ENCODE results near the gene BLM. TPM values are rescaled to one million over a fixed set of nuclear protein-coding genes. Genes with fewer than 3 reads are reported as not detected.

BLM gene
- total and polyA plus RNA-seq, 10 of the 15 experiments (the other 5 are each of a cell fraction or from before 2014, with no cell fraction given) = 23.0 to 68.4 (median 43.9) TPM

GRCh38 chr15:90818251-90819210 is 101.4 kb downstream of the BLM start (continued):
- TF ChIP-seq, protein P1, sequence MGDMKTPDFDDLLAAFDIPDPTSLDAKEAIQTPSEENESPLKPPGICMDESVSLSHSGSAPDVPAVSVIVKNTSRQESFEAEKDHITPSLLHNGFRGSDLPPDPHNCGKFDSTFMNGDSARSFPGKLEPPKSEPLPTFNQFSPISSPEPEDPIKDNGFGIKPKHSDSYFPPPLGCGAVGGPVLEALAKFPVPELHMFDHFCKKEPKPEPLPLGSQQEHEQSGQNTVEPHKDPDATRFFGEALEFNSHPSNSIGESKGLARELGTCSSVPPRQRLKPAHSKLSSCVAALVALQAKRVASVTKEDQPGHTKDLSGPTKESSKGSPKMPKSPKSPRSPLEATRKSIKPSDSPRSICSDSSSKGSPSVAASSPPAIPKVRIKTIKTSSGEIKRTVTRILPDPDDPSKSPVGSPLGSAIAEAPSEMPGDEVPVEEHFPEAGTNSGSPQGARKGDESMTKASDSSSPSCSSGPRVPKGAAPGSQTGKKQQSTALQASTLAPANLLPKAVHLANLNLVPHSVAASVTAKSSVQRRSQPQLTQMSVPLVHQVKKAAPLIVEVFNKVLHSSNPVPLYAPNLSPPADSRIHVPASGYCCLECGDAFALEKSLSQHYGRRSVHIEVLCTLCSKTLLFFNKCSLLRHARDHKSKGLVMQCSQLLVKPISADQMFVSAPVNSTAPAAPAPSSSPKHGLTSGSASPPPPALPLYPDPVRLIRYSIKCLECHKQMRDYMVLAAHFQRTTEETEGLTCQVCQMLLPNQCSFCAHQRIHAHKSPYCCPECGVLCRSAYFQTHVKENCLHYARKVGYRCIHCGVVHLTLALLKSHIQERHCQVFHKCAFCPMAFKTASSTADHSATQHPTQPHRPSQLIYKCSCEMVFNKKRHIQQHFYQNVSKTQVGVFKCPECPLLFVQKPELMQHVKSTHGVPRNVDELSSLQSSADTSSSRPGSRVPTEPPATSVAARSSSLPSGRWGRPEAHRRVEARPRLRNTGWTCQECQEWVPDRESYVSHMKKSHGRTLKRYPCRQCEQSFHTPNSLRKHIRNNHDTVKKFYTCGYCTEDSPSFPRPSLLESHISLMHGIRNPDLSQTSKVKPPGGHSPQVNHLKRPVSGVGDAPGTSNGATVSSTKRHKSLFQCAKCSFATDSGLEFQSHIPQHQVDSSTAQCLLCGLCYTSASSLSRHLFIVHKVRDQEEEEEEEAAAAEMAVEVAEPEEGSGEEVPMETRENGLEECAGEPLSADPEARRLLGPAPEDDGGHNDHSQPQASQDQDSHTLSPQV (IDR thresholded peaks at IDR 0.05) = no peak
- 0 out of 2 replicates have a peak, but pooled peaks have one; percentile 29 for TF ChIP-seq DPF2 (IDR thresholded peaks at IDR 0.05)
- TF ChIP-seq, protein P2, sequence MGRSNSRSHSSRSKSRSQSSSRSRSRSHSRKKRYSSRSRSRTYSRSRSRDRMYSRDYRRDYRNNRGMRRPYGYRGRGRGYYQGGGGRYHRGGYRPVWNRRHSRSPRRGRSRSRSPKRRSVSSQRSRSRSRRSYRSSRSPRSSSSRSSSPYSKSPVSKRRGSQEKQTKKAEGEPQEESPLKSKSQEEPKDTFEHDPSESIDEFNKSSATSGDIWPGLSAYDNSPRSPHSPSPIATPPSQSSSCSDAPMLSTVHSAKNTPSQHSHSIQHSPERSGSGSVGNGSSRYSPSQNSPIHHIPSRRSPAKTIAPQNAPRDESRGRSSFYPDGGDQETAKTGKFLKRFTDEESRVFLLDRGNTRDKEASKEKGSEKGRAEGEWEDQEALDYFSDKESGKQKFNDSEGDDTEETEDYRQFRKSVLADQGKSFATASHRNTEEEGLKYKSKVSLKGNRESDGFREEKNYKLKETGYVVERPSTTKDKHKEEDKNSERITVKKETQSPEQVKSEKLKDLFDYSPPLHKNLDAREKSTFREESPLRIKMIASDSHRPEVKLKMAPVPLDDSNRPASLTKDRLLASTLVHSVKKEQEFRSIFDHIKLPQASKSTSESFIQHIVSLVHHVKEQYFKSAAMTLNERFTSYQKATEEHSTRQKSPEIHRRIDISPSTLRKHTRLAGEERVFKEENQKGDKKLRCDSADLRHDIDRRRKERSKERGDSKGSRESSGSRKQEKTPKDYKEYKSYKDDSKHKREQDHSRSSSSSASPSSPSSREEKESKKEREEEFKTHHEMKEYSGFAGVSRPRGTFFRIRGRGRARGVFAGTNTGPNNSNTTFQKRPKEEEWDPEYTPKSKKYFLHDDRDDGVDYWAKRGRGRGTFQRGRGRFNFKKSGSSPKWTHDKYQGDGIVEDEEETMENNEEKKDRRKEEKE (IDR thresholded peaks at IDR 0.05) = no peak
- peak; percentile 65 for TF ChIP-seq IKZF1 (conservative IDR thresholded peaks at IDR 0.05)
- TF ChIP-seq IRF4 (IDR thresholded peaks at IDR 0.05; ENCODE audit: low read depth, low read length) = no peak
- TF ChIP-seq NR2C1 (IDR thresholded peaks at IDR 0.05) = no peak
- no peak for TF ChIP-seq NFYB (IDR thresholded peaks at IDR 0.05; ENCODE audit: insufficient read depth, low read depth, low read length)
- no peak for TF ChIP-seq SREBF1 (IDR thresholded peaks at IDR 0.05; ENCODE audit: low read length)
- TF ChIP-seq MTA3 (IDR thresholded peaks at IDR 0.05; ENCODE audit: borderline replicate concordance, low read length) = no peak
- TF ChIP-seq GABPA (IDR thresholded peaks at IDR 0.05; ENCODE audit: low read depth) = no peak
- TF ChIP-seq KDM1A (IDR thresholded peaks at IDR 0.05; ENCODE audit: borderline replicate concordance) = no peak
- TF ChIP-seq STAT1 (conservative IDR thresholded peaks at IDR 0.05) = no peak
- peak; percentile 31 to 56; a peak in 2 of 4 replicates for TF ChIP-seq IKZF2 (IDR thresholded peaks at IDR 0.05)
- TF ChIP-seq ZNF24 (IDR thresholded peaks at IDR 0.05) = no peak
- TF ChIP-seq HDAC2 (IDR thresholded peaks at IDR 0.05) = no peak
- TF ChIP-seq SREBF2 (IDR thresholded peaks at IDR 0.05; ENCODE audit: low read length) = no peak
- peak; percentile 32 for TF ChIP-seq RUNX3 (IDR thresholded peaks at IDR 0.05; ENCODE audit: low read length)

All from GM12878 (cell line).